Stimulated activated CD4-positive, alpha-beta T cell treated with anti-CD3 and anti-CD28 coated beads, TNF-alpha, amount 100 ng/mL, for 1 hour (primary cell): Measurements from ENCODE around the gene CDCA3.

Source experiments
- DNase-seq, 3 donors: peaks; one replicate each; pipeline ENCODE4 v3.0.0-alpha.2; 2020; ENCODE audit warnings: low read depth in 3 of 3, low spot score in 1 of 3

Gene CDCA3

DNA sequence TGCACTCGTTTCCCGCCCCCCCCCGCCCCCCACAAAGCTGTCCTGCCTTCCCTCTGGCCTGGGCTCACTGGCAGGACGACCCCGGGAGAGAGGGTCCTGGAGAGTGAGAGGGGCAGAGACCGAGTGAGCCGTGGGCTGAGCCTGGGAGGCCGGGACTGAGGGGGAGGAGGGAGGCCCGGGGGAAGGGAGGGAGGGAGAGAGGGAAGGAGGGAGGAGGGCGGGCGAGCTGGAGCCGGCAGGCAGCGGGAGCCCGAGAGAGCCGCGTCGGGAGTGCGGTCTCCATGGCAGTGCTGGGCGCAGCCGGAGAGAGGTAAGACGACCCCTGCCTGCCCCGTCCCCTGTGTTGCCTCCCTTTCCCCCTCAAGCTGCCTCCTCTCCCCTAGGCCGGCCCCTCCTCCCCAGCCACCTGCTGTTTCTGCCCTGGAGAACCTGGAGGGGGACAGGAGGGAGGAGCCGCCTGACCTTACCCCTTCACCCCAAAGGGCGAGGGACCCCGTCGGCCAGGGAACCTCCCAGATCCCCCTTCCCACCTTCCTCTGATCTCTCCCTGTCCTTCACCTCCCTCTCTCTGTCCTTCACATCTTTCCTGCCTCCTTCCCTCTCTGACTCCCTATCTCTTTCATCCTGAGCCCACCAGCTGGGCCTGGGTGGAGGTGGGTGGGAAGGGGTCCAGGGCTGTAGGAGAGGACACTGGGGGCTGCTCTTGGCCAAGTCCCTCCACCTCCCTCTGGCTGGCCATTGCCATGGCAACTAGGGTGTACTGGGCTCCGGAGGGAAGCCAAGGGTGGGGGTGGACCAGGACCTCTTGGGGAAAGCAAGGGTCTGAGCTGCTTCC lies 29.3 kb downstream of the CDCA3 start, which contains the start of gene GPR162:
Gene GPR162, plus strand, starts transcription at position 231 of the 835 bp plus-strand sequence. CDS start 2,078 bp downstream, outside the sequence.
- no peak for DNase-seq

DNA sequence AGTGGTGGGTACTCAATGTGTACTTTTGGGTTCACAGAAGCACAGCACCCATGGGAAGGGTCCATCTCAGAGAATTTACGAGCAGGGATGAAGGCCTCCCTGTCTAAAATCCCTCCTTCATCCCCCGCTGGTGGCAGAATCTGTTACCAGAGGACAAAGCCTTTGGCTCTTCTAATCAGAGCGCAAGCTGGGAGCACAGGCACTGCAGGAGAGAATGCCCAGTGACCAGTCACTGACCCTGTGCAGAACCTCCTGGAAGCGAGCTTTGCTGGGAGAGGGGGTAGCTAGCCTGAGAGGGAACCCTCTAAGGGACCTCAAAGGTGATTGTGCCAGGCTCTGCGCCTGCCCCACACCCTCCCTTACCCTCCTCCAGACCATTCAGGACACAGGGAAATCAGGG lies 30.9 kb downstream of the CDCA3 start:
- DNase-seq, result no peak

- no peak for DNase-seq
Observed at GRCh38 chr12:6819106-6820030, 31.7 kb downstream of the CDCA3 start.

GRCh38 chr12:6818645-6819044 lies 32.4 kb downstream of the CDCA3 start:
- no peak for DNase-seq

- DNase-seq, result no peak
Observed at GRCh38 chr12:6818222-6818621, 32.9 kb downstream of the CDCA3 start.

GRCh38 chr12:6817662-6818157 lies 33.4 kb downstream of the CDCA3 start:
- no peak for DNase-seq

- DNase-seq, result no peak
Observed at GRCh38 chr12:6817098-6817497, 34.0 kb downstream of the CDCA3 start.

DNA sequence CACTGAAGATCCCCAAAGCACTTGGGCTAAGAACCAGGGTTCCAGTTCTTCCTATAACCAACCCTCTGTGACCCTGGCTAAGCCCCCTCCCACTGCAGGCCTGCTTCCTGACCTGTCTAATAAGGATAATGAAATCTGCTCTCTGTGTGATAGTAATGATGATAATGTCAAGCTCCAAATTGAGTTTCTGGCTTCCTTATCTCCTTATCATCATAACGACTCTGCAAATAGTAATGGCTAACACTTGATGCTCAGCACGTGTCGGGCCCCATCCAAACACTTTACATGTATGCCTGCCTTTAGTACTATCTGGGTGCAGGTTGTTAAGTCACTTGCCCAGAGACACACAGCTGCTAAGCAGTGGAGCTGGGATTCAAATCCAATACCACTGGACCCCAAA lies 34.5 kb downstream of the CDCA3 start:
- DNase-seq, result no peak

DNA sequence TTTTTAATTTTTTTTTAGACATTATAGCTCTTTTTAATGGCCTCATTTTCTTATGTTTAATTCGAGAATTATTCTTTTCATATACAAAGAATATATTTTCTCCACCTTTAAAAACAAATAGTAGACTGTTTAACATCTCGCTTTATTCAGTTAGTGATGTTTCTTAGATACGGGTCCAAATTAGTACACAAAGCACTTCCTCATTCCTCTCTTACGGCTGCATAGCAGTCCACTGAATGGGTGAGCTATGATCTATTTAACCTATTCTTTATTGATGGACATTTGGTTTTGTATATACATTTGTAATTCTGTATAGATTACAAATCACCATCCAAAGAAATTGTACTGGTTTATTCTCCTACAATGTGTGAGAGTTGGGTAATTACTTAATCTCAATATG lies 37.7 kb downstream of the CDCA3 start:
- DNase-seq, result no peak

DNA sequence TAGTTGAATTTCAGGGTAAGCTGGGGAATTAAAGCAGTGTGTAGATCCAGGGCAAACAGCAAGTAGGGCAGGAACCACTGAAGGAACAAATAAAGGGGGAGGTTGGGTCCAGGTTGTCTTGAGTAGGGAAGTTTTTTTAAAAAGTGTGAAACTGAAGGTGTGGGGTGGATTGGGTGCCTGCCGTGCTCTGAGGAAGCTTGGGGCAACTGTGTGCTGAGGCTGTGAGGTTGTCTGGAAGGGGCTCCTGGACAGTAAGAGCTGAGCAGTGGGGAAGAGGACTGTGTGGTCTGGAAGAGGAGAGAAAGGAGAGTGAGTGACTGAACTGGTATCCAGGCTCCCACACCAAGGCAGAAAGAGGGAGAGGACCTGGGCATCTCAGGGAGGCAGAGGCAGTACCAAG lies 40.3 kb downstream of the CDCA3 start:
- DNase-seq, result no peak

DNA sequence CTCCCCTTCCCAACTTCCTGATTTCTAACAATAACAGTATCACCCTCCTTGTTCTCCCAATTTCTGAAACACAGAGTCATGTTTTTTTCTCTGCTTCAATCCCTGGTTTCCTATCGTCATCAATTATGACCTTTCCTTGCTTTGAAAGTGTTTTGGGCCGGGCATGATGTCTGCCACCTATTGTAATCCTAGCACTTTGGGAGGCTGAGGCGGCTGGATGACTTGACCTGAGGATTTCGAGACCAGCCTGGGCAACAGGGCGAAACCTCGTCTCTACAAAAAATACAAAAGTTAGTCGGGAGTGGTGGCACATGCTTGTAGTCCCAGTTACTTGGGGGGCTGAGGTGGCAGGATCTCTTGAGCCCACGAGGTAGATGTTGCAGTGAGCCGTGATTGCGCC lies 42.0 kb downstream of the CDCA3 start:
- DNase-seq, result no peak

DNA sequence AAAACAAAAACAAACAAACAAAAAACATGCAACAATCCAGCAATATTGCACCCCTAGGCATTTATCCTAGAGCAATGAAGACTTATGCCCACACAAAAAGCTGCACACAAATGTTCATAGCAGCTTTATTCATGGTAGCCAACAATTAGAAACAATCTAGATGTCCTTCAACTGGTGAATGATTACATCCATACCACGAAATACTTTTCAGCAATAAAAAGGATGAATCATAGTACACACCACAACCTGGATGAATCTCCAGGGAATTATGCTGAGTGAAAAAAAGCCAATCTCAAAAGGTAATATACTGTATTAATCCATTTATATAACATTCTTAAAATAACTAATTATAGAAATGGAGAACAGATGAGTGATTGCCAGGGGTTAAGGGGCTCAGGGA lies 43.9 kb downstream of the CDCA3 start:
- no peak for DNase-seq

DNA sequence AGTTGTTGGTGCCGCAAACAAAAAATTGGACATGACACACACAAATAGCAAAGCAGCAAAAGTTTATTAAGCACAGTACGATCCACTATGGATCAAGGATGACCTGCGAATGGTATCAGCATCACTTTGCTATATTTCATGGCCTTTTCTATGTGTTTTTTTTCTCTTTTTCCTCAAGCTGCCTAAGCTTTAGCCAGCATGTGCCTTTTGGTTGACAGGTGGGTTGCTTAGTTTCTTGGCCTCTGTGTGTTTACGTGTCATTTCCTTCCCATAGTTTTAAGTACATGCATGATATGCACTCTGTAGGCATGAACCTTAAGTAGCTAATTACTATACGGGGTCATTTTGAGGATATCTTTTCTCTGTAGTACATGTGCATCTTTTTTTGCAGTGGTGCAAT lies 51.9 kb downstream of the CDCA3 start:
- DNase-seq, result no peak
